GM20431 (cell line): ENCODE results near the gene CRYGS.

Source experiments
- in situ Hi-C: fragments of 300-500 bp; cut with MseI, MboI; formaldehyde crosslinking; loops from one replicate; pipeline ENCODE4 v1.15.0; 2020; ENCODE audit warnings: low sequenced_read_pairs; ENCODE audit not compliant: unreplicated experiment

Gene CRYGS

DNA sequence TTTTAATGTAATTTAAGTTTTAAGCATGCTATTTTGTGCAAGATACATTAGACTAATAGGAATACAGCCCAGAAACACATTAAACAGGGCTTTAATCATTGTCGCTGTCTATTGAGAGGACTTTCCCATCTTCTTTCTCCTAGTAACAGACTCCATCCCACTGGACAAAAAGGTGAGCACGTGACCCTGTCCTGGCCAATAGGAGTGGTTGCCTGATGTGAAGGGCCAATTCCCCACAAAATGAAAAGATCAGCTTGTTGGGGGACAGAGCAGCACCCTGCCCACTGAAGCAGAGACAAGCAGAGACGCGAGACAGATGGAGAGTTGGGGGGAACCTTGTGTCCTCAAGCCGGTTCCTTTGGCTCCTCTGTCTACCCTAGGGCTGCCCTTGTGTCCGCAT lies 21.2 kb downstream of the CRYGS start:
- in situ Hi-C loops, result no loop called here

DNA sequence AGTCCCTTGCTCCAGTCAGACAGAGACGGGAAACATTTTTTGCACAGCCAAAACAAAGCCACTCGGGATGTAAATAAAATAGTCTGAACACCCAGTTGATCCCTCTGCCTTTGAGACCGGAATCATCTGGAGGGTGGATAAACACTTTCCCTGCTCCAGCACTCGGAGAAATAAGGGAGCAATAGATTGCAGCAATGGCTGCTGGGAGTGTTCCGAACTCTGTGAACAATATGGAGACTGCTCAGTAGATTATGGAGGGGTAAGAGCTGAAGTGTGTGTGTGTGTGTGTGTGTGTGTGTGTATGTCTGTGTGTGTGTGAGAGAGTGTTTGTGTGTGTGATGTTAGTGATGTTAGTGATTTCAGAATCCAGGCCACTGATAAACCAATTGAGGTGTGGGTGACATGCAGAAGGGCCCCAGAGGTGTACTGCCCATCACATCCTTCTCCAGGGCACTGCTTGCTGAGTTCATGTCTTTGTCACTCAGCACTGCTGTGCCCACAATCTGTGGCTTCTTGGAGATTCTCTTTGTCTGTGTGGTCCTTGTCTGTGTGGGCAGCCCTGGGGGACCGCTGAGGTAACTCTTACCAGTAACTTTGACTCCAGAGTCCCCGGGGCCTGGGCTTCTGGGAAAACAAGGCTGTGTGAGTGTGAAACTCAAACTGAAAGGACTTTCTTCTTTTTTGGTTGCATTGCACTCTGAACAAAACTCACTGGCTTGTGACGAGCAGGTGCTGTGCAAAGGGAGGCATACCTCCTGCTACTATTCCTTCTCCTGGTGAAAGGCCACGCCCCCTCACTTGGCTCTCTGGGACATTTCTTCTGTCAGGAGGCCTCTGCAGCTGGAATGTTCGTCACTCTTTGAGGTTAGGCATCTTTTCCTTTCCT lies 23.0 kb downstream of the CRYGS start:
- in situ Hi-C loops, result no loop called here

- in situ Hi-C loops, result no loop called here
Measured at GRCh38 chr3:186520431-186520830, 23.7 kb downstream of the CRYGS start.

DNA sequence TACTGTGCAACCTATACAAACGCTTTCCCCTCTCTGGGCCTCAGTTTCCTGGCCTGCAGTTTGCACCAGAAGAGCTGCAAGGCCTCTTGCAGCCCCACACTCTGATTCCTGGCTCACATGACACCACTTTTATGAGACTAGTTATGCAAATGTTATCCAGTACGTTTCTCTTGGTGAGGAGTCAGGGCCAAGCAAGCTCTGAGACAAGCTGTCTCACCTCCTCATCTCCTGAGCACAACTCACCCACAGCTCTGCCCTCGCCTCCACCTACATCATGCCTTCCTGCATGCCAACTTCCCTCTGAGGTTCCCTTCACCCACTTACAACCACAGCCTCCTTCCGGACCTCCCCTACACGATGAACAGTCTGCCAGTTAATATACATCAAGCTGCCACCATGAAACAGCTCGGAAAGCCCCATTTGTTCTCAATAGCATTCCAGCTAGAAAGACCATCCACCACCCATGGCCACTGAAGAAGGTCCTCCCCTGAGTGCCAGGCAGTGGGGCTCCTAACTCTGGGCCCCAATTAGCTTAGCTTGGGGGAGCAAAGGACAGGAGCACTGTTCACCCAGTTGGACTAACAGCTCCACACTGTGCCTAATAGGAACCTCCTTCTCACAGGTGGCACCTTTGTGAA lies 25.0 kb downstream of the CRYGS start:
- in situ Hi-C loops, result no loop called here

DNA sequence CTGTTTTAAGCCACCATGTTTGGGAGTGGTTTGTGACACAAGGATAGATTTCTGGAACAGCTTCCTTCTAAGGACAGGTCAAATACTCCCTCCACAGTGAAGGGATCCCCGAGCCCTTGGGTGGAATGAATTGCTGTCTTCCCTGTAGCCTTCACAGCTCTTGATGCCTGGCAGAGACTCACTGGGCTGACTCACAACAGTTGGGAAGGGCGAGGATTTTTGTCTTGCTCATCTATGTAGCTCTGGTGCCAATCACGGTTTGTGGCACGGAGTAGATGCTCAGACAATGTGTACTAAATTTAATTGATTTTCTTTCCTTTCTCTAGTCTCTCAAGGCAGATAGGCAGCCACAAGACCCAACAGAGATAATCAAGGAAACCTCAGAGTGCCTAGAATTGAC lies 27.0 kb downstream of the CRYGS start:
- in situ Hi-C loops, result no loop called here

DNA sequence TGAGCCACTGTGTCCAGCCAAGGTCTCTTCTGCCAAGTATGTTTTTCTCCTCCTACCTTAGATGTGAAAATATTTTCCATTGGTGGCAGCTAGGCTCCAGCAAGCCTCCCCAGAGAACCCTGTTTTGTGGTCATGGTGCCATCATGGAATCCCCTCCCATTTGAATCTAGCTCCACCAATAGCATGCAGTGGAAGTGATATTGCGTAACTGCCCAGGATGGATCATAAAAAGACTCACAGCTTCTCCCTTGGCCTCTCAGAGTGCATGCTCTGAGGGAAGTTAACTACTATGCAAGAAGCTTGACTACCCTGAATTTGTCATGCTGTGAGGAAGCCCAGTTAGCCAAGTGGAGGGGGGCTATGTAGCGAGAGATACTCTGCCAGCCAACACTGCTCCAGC lies 27.5 kb downstream of the CRYGS start:
- in situ Hi-C loops, result no loop called here

DNA sequence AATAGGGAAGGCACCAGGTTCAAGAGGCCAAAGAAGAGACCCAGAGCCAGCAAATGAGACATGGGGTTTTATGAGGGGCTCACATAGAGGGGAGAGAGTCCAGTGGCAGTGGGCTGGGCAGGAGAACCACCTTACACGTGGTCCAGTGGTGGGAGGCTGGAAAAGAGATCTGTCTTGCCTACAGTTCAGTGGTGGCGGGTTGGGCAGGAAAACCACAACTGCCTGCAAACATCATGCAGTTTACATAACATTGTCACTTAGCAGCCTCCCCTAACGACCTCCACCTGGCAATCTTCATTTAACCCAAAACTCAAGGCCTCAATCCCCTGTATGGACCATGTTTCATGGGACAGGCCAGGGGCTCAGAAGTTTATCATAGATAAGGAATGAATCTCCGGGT lies 29.1 kb downstream of the CRYGS start:
- in situ Hi-C loops, result no loop called here

GRCh38 chr3:186514296-186515002 lies 29.7 kb downstream of the CRYGS start:
- in situ Hi-C loops, result no loop called here

- in situ Hi-C loops, result no loop called here
Measured at GRCh38 chr3:186513386-186513785, 30.8 kb downstream of the CRYGS start.

GRCh38 chr3:186512570-186513302 lies 31.4 kb downstream of the CRYGS start:
- in situ Hi-C loops, result no loop called here

- in situ Hi-C loops, result no loop called here
Measured at GRCh38 chr3:186511702-186512101, 32.5 kb downstream of the CRYGS start.

- in situ Hi-C loops, result no loop called here
Measured at GRCh38 chr3:186511245-186511644, 32.9 kb downstream of the CRYGS start.

- in situ Hi-C loops, result no loop called here
Measured at GRCh38 chr3:186510374-186511079, 33.7 kb downstream of the CRYGS start.

DNA sequence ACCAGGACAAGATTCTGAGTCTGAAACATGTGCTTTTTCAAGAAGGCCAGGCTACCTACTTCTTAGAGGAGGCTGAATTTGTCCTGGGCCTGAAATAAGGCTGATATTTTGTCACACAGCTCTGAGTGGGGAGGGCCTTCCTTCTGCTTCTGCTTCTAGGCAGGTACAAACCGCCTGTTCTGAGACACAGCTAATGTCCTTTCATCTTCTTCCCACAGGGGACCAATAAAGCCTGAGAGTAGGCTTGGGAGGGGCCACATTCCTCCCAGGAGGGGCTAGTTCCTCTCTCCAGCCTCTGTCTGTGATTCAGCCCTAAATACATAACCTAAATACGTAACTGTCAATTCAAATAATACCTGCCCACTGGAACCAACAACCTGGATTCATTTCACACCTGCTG lies 34.8 kb downstream of the CRYGS start:
- in situ Hi-C loops, result no loop called here

DNA sequence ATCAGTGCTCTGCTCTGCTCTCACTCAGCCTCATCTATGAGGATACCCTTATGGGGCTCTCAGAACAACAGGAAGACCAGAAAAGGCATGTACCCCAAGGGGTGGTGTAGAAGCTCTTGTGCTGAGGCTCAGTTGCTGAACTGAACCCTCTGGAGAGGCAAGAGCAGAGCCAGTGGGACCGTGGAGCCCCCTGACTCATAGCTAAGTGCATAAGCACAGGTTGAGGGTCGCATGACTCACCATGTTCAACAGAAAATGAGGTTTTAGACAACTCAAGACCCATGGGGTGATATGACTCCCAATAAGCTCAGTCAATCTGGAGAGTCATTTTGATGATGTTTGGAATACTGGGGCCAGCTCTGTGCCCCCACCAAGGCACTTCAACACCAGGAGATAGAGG lies 37.3 kb downstream of the CRYGS start:
- in situ Hi-C loops, result no loop called here

GRCh38 chr3:186506191-186506739 lies 37.9 kb downstream of the CRYGS start:
- in situ Hi-C loops, result no loop called here

- in situ Hi-C loops, result no loop called here
Measured at GRCh38 chr3:186502966-186503712, 41.0 kb downstream of the CRYGS start.

- in situ Hi-C loops, result no loop called here
Measured at GRCh38 chr3:186502138-186502948, 41.8 kb downstream of the CRYGS start.
